Mesenchymal stem cell (in vitro differentiated cells and primary cell): ENCODE data around the gene MBNL3.

Experiments used
- DNase-seq: peaks from one replicate; pipeline ENCODE4 v3.0.0-alpha.2; 2013
- H2AFZ ChIP-seq: one replicate; pipeline ENCODE4 v1.6.1; 2013; ENCODE audit warnings: low read depth, mild to moderate bottlenecking, control low read depth, inconsistent platforms, low read length, moderate library complexity
- H2AK5ac ChIP-seq: 2 replicates; pipeline ENCODE4 v1.6.1; 2013; ENCODE audit warnings: low read length, moderate library complexity, mild to moderate bottlenecking, inconsistent platforms; ENCODE audit not compliant: severe bottlenecking
- H2BK120ac ChIP-seq: one replicate; pipeline ENCODE4 v1.6.1; 2013; ENCODE audit warnings: low read depth, mild to moderate bottlenecking, inconsistent platforms, low read length, moderate library complexity
- H2BK12ac ChIP-seq, 2 experiments: one replicate each; pipeline ENCODE4 v1.6.1; 2013; ENCODE audit warnings: inconsistent platforms in 2 of 2, low read length in 2 of 2, mild to moderate bottlenecking in 2 of 2, moderate library complexity in 2 of 2, control low read depth in 1 of 2
- H2BK15ac ChIP-seq: one replicate; pipeline ENCODE4 v1.6.1; 2013; ENCODE audit warnings: mild to moderate bottlenecking, low read depth, inconsistent platforms; ENCODE audit not compliant: poor library complexity, severe bottlenecking
- H2BK5ac ChIP-seq: 2 replicates; pipeline ENCODE4 v1.6.1; 2013; ENCODE audit warnings: low read depth, mild to moderate bottlenecking, low read length, control low read depth, inconsistent platforms; ENCODE audit not compliant: poor library complexity, severe bottlenecking
- H3K14ac ChIP-seq, 2 experiments: one replicate each; pipeline ENCODE4 v1.6.1; 2013; ENCODE audit warnings: inconsistent platforms in 2 of 2, low read length in 2 of 2, control low read depth in 1 of 2, mild to moderate bottlenecking in 1 of 2, moderate library complexity in 1 of 2
- H3K18ac ChIP-seq, 2 experiments: one replicate each; pipeline ENCODE4 v1.6.1; 2013; ENCODE audit warnings: inconsistent platforms in 2 of 2, low read length in 2 of 2, control low read depth in 1 of 2, low read depth in 1 of 2, mild to moderate bottlenecking in 1 of 2
- H3K23ac ChIP-seq, 2 experiments: one replicate each; pipeline ENCODE4 v1.6.1; 2013; ENCODE audit warnings: inconsistent platforms in 2 of 2, low read length in 2 of 2, mild to moderate bottlenecking in 2 of 2, moderate library complexity in 2 of 2, control low read depth in 1 of 2
- H3K27ac ChIP-seq: 2 replicates; pipeline ENCODE4 v1.5.1; 2013; ENCODE audit warnings: mild to moderate bottlenecking, moderate library complexity, low read length, control low read depth, inconsistent platforms; ENCODE audit not compliant: poor library complexity, severe bottlenecking
- H3K27me3 ChIP-seq, 2 experiments: 2 replicates each; pipeline versions ENCODE4 v1.6.1 to v1.7.0; 2013; ENCODE audit warnings: low read length in 2 of 2, mild to moderate bottlenecking in 2 of 2, moderate library complexity in 2 of 2, control low read depth in 1 of 2, inconsistent platforms in 1 of 2; ENCODE audit not compliant: control insufficient read depth in 1 of 2, insufficient read depth in 1 of 2
- H3K36me3 ChIP-seq, 2 experiments: 2 replicates each; pipeline versions ENCODE4 v1.6.1 to v1.7.0; 2013; ENCODE audit warnings: low read length in 2 of 2, control low read depth in 1 of 2, inconsistent platforms in 1 of 2, low read depth in 1 of 2, mild to moderate bottlenecking in 1 of 2; ENCODE audit not compliant: insufficient read depth in 2 of 2, control insufficient read depth in 1 of 2
- H3K4ac ChIP-seq, 2 experiments: one replicate each; pipeline ENCODE4 v1.6.1; 2013; ENCODE audit warnings: inconsistent platforms in 2 of 2, low read length in 2 of 2, mild to moderate bottlenecking in 2 of 2, moderate library complexity in 2 of 2, control low read depth in 1 of 2, low read depth in 1 of 2
- H3K4me1 ChIP-seq: 2 replicates; pipeline ENCODE4 v1.6.1; 2013; ENCODE audit warnings: low read depth, low read length, control low read depth; ENCODE audit not compliant: control insufficient read depth, insufficient read depth
- H3K4me2 ChIP-seq: 2 replicates; pipeline ENCODE4 v1.6.1; 2013; ENCODE audit warnings: low read length, mild to moderate bottlenecking, inconsistent platforms; ENCODE audit not compliant: poor library complexity, severe bottlenecking
- H3K4me3 ChIP-seq, 2 experiments: 2 replicates each; pipeline versions ENCODE4 v1.5.1 to v1.7.0; 2013; ENCODE audit warnings: low read length in 2 of 2, mild to moderate bottlenecking in 2 of 2, control low read depth in 1 of 2, low read depth in 1 of 2; ENCODE audit not compliant: insufficient read depth in 1 of 2
- H3K79me1 ChIP-seq: replicated peaks from 2 replicates; pipeline ENCODE4 v1.6.1; 2013; ENCODE audit warnings: mild to moderate bottlenecking, control low read depth, low read length, inconsistent platforms; ENCODE audit not compliant: poor library complexity, severe bottlenecking
- H3K9ac ChIP-seq: 2 replicates; pipeline ENCODE4 v1.7.0; 2013; ENCODE audit warnings: mild to moderate bottlenecking, low read length, moderate library complexity
- H3K9me3 ChIP-seq: 2 replicates; pipeline ENCODE4 v1.7.0; 2013; ENCODE audit warnings: mild to moderate bottlenecking, low read length; ENCODE audit not compliant: control insufficient read depth
- H4K8ac ChIP-seq: one replicate; pipeline ENCODE4 v1.6.1; 2013; ENCODE audit warnings: inconsistent platforms, mild to moderate bottlenecking, low read length, moderate library complexity
- H4K91ac ChIP-seq: one replicate; pipeline ENCODE4 v1.6.1; 2013; ENCODE audit warnings: mild to moderate bottlenecking, low read length, inconsistent platforms
- WGBS: methylation state at CpG from one replicate; pipeline ENCODE4 v1.1.7; 2013; ENCODE audit warnings: mixed read lengths; 5-methylcytosine and 5-hydroxymethylcytosine counted together

MBNL3 gene

GRCh38 chrX:132382068-132382467 is 106.8 kb downstream of the MBNL3 start:
- H4K91ac ChIP-seq = no peak overlapping the region
- 97% methylated on average over 7 of the region's 7 CpGs for WGBS
- H2AFZ ChIP-seq = no peak overlapping the region
- no peak for DNase-seq
- H3K27me3 ChIP-seq = peaks cover 0 to 3% of the 10 kb centered on the region in 2 experiments
- H3K14ac ChIP-seq = no peak overlapping the region
- H2BK12ac ChIP-seq = no peak overlapping the region
- no peaks in the 10 kb centered on the region for H3K36me3 ChIP-seq
- no peak overlapping the region for H3K18ac ChIP-seq
- H3K9ac ChIP-seq = no peak overlapping the region
- H2BK15ac ChIP-seq = no peak overlapping the region
- H2BK120ac ChIP-seq = no peak overlapping the region
- H2BK5ac ChIP-seq = no peak overlapping the region
- H3K79me1 ChIP-seq = no peaks in the 10 kb centered on the region
- H3K23ac ChIP-seq = no peak overlapping the region
- H3K4me2 ChIP-seq = no peak overlapping the region
- no peak overlapping the region for H3K27ac ChIP-seq
- H3K4me3 ChIP-seq = no peak overlapping the region
- H3K4me1 ChIP-seq = no peaks in the 10 kb centered on the region
- H3K9me3 ChIP-seq = no peaks in the 10 kb centered on the region
- H2AK5ac ChIP-seq = no peak overlapping the region
- no peak overlapping the region for H4K8ac ChIP-seq
- H3K4ac ChIP-seq = no peak overlapping the region

- H3K79me1 ChIP-seq = no peaks in the 10 kb centered on the region
- no peaks in the 10 kb centered on the region for H3K9me3 ChIP-seq
- H3K27me3 ChIP-seq = no peaks in the 10 kb centered on the region
- no peak overlapping the region for H2AK5ac ChIP-seq
- no peak for DNase-seq
- H3K18ac ChIP-seq = no peak overlapping the region
- no peak overlapping the region for H3K9ac ChIP-seq
- H3K4ac ChIP-seq = no peak overlapping the region
- no peak overlapping the region for H3K4me2 ChIP-seq
- H3K23ac ChIP-seq = no peak overlapping the region
- no peak overlapping the region for H3K14ac ChIP-seq
- no peak overlapping the region for H4K91ac ChIP-seq
- no peak overlapping the region for H3K27ac ChIP-seq
- no peak overlapping the region for H2BK15ac ChIP-seq
- no peak overlapping the region for H2BK5ac ChIP-seq
- WGBS = no CpG with 5 or more reads among the region's 2 CpGs
- H2BK120ac ChIP-seq = no peak overlapping the region
- H3K36me3 ChIP-seq = no peaks in the 10 kb centered on the region
- H3K4me1 ChIP-seq = no peaks in the 10 kb centered on the region
- H2BK12ac ChIP-seq = no peak overlapping the region
- no peak overlapping the region for H3K4me3 ChIP-seq
- no peak overlapping the region for H2AFZ ChIP-seq
- H4K8ac ChIP-seq = no peak overlapping the region
Observed at GRCh38 chrX:132378281-132378680, 110.6 kb downstream of the MBNL3 start.

- no peak overlapping the region for H3K4me3 ChIP-seq
- no peak overlapping the region for H2AK5ac ChIP-seq
- H4K8ac ChIP-seq = no peak overlapping the region
- no peak overlapping the region for H3K4me2 ChIP-seq
- H2AFZ ChIP-seq = no peak overlapping the region
- no peak overlapping the region for H2BK12ac ChIP-seq
- H2BK15ac ChIP-seq = no peak overlapping the region
- no peak overlapping the region for H3K9ac ChIP-seq
- no peak for DNase-seq
- H3K79me1 ChIP-seq = no peaks in the 10 kb centered on the region
- no peak overlapping the region for H3K14ac ChIP-seq
- H3K27me3 ChIP-seq = peaks cover 0 to 2% of the 10 kb centered on the region in 2 experiments
- no peak overlapping the region for H3K27ac ChIP-seq
- H3K36me3 ChIP-seq = no peaks in the 10 kb centered on the region
- no peaks in the 10 kb centered on the region for H3K9me3 ChIP-seq
- WGBS = 33% methylated on average over 1 of the region's 2 CpGs
- H3K23ac ChIP-seq = no peak overlapping the region
- no peaks in the 10 kb centered on the region for H3K4me1 ChIP-seq
- H4K91ac ChIP-seq = no peak overlapping the region
- H3K4ac ChIP-seq = no peak overlapping the region
- H2BK120ac ChIP-seq = no peak overlapping the region
- H3K18ac ChIP-seq = no peak overlapping the region
- H2BK5ac ChIP-seq = no peak overlapping the region
Observed at GRCh38 chrX:132375941-132376340, 112.9 kb downstream of the MBNL3 start.

- H3K9ac ChIP-seq = no peak overlapping the region
- H3K4ac ChIP-seq = no peak overlapping the region
- WGBS = 100% methylated on average over 2 of the region's 3 CpGs
- no peak overlapping the region for H3K4me3 ChIP-seq
- no peaks in the 10 kb centered on the region for H3K79me1 ChIP-seq
- H2BK15ac ChIP-seq = no peak overlapping the region
- H3K4me1 ChIP-seq = no peaks in the 10 kb centered on the region
- no peak overlapping the region for H4K91ac ChIP-seq
- no peak overlapping the region for H3K4me2 ChIP-seq
- H3K14ac ChIP-seq = no peak overlapping the region
- H3K9me3 ChIP-seq = no peaks in the 10 kb centered on the region
- no peak overlapping the region for H3K18ac ChIP-seq
- no peaks in the 10 kb centered on the region for H3K36me3 ChIP-seq
- peaks cover 0 to 9% of the 10 kb centered on the region in 2 experiments for H3K27me3 ChIP-seq
- no peak overlapping the region for H3K23ac ChIP-seq
- DNase-seq = no peak
- no peak overlapping the region for H2AK5ac ChIP-seq
- H4K8ac ChIP-seq = no peak overlapping the region
- no peak overlapping the region for H2AFZ ChIP-seq
- H2BK120ac ChIP-seq = no peak overlapping the region
- no peak overlapping the region for H2BK5ac ChIP-seq
- H2BK12ac ChIP-seq = no peak overlapping the region
- no peak overlapping the region for H3K27ac ChIP-seq
Observed at GRCh38 chrX:132373610-132374009, 115.2 kb downstream of the MBNL3 start.
